K562 (cell line): ENCODE measurements around the gene SHISA6. TPM values are rescaled to one million over a fixed set of nuclear protein-coding genes. Genes with fewer than 3 reads are reported as not detected.

ENCODE experiments used
- ATAC-seq: fragments of 200-7000 bp; cut with Tn5 transposase; 3 replicates; pipeline ENCODE4 v1.9.1; 2020; ENCODE audit warnings: moderate library complexity
- BruUV-seq: library from RNA; stranded (reverse); fragments of 400-500 nt; replicated peaks from 2 replicates; lab custom pipeline; 2021; lab: Mats Ljungman, UMichigan
- CTCF ChIA-PET: fragments of 300-600 bp; formaldehyde crosslinking; extraction: SDS; loops from one replicate; lab custom pipeline; 2021; ENCODE audit warnings: low intra/inter-chr PET ratio; lab: Yijun Ruan, JAX
- POLR2A ChIA-PET: fragments of 300-600, 350-650 bp; sonication (Branson Sonifier 250); formaldehyde crosslinking; extraction: SDS; loops from one replicate; lab custom pipeline; 2021; ENCODE audit warnings: antibody characterized with exemption, inconsistent platforms; lab: Yijun Ruan, JAX
- DNase-seq, 4 experiments: peaks; one replicate each; pipeline versions ENCODE4 v3.0.0 to v3.0.0-alpha.2; 2011 to 2018; ENCODE audit warnings: low spot score in 3 of 4, mixed read lengths in 3 of 4; ENCODE audit errors: extremely low read depth in 1 of 4
- FAIRE-seq: peaks from 2 replicates; lab custom pipeline; 2011; peaks lifted over from hg19 to GRCh38; lab: Jason Lieb, UNC
- H2AFZ ChIP-seq: 2 replicates; pipeline ENCODE4 v1.6.0; 2011; ENCODE audit warnings: low read depth, low read length, control low read depth, inconsistent platforms
- H3K27ac ChIP-seq: fragments of 200-600 bp; 3 replicates; pipeline ENCODE4 v1.8.0; 2011; ENCODE audit warnings: low read depth, mild to moderate bottlenecking, control low read depth, inconsistent platforms, low read length, moderate library complexity, mixed read lengths; ENCODE audit errors: extremely low read depth
- H3K27me3 ChIP-seq, 2 experiments: fragments of 300-600 bp in 1 of 2; 2 replicates in 1 of 2; 3 replicates in 1 of 2; pipeline versions ENCODE4 v1.6.0 to v1.8.0; 2011; ENCODE audit warnings: inconsistent platforms in 2 of 2, low read length in 2 of 2, mild to moderate bottlenecking in 1 of 2, mixed read lengths in 1 of 2, moderate library complexity in 1 of 2; ENCODE audit not compliant: control insufficient read depth in 2 of 2, insufficient read depth in 2 of 2
- H3K36me3 ChIP-seq: fragments of 300-600 bp; 3 replicates; pipeline ENCODE4 v1.8.0; 2011; ENCODE audit warnings: mild to moderate bottlenecking, low read length, inconsistent platforms; ENCODE audit not compliant: control insufficient read depth, insufficient read depth
- H3K4me1 ChIP-seq, 2 experiments: fragments of 200-600 bp in 1 of 2; replicated peaks in 1 of 2; 2 replicates in 1 of 2; 3 replicates in 1 of 2; pipeline versions ENCODE4 v1.5.1 to v1.8.0; 2011; ENCODE audit warnings: inconsistent platforms in 2 of 2, low read length in 2 of 2, mild to moderate bottlenecking in 1 of 2, mixed read lengths in 1 of 2, moderate library complexity in 1 of 2; ENCODE audit not compliant: control insufficient read depth in 2 of 2, insufficient read depth in 2 of 2
- H3K4me2 ChIP-seq: 2 replicates; pipeline ENCODE4 v1.6.1; 2011; ENCODE audit warnings: low read length, control low read depth, inconsistent platforms, mixed read lengths; ENCODE audit not compliant: insufficient read depth
- H3K4me3 ChIP-seq: fragments of 200-600 bp; sonication (generic), shearing (Covaris generic); 2 replicates; pipeline ENCODE4 v1.5.1; 2016; ENCODE audit warnings: control low read depth, inconsistent platforms
- H3K79me2 ChIP-seq: fragments of 200-600 bp; 3 replicates; pipeline ENCODE4 v1.8.0; 2011; ENCODE audit warnings: low read length, inconsistent platforms; ENCODE audit not compliant: control insufficient read depth, insufficient read depth
- H3K9ac ChIP-seq, 2 experiments: 2 replicates each; pipeline versions ENCODE4 v1.6.0 to v1.6.1; 2011; ENCODE audit warnings: low read depth in 2 of 2, low read length in 2 of 2, control low read depth in 1 of 2, inconsistent platforms in 1 of 2, mild to moderate bottlenecking in 1 of 2, mixed read lengths in 1 of 2; ENCODE audit not compliant: insufficient read depth in 1 of 2
- H3K9me1 ChIP-seq: one replicate; pipeline ENCODE4 v1.6.0; 2011; ENCODE audit warnings: inconsistent platforms, mild to moderate bottlenecking, low read length, moderate library complexity; ENCODE audit not compliant: control insufficient read depth, insufficient read depth
- H3K9me3 ChIP-seq: replicated peaks from 2 replicates; pipeline ENCODE4 v1.5.1; 2011; ENCODE audit warnings: low read depth, low read length, inconsistent platforms; ENCODE audit not compliant: control insufficient read depth, insufficient read depth
- H4K20me1 ChIP-seq: replicated peaks from 2 replicates; pipeline ENCODE4 v1.6.1; 2011; ENCODE audit warnings: low read length, inconsistent platforms, mixed read lengths; ENCODE audit not compliant: control insufficient read depth, insufficient read depth
- ARID2 ChIP-seq: fragments of 450-650 bp; IDR thresholded peaks from 2 replicates; pipeline ENCODE4 v1.6.1; 2017; ENCODE audit warnings: antibody characterized with exemption, mild to moderate bottlenecking
- ATF6 ChIP-seq: sonication (generic); formaldehyde crosslinking; IDR thresholded peaks from 2 replicates; pipeline ENCODE4 v1.4.0; 2020; ENCODE audit warnings: mild to moderate bottlenecking, missing genetic modification reagents
- CBX3 ChIP-seq, 2 experiments: IDR thresholded peaks; 1 replicate in 1 of 2; 2 replicates in 1 of 2; pipeline ENCODE4 v1.6.1; 2012; ENCODE audit warnings: inconsistent platforms in 2 of 2, low read length in 2 of 2, borderline replicate concordance in 1 of 2, control low read depth in 1 of 2
- DLX4 ChIP-seq: fragments of 250-450 bp; sonication (Bioruptor Pico); IDR thresholded peaks from 2 replicates; pipeline ENCODE4 v1.6.1; 2021; ENCODE audit warnings: mild to moderate bottlenecking
- HNRNPH1 ChIP-seq: fragments of 200-400 bp; formaldehyde crosslinking; optimal IDR thresholded peaks from 2 replicates; pipeline ENCODE3; 2017; ENCODE audit warnings: low read depth, mild to moderate bottlenecking, low read length, moderate library complexity
- KLF6 ChIP-seq: fragments of 250-450 bp; sonication (Bioruptor Pico); IDR thresholded peaks from 2 replicates; pipeline ENCODE4 v1.4.0; 2020; ENCODE audit warnings: mild to moderate bottlenecking, moderate library complexity, borderline replicate concordance
- NELFE ChIP-seq: IDR thresholded peaks from 2 replicates; pipeline ENCODE4 v1.6.1; 2011; ENCODE audit warnings: mild to moderate bottlenecking; ENCODE audit not compliant: insufficient read depth, insufficient read length
- PHF21A ChIP-seq: fragments of 450-650 bp; IDR thresholded peaks from 2 replicates; pipeline ENCODE4 v1.6.1; 2017; ENCODE audit warnings: low read depth, borderline replicate concordance
- RBM25 ChIP-seq: fragments of 200-400 bp; formaldehyde crosslinking; IDR thresholded peaks from 2 replicates; pipeline ENCODE4 v1.6.1; 2018; ENCODE audit warnings: low read length, low read depth, moderate library complexity; ENCODE audit not compliant: severe bottlenecking
- SMARCE1 ChIP-seq: fragments of 450-650 bp; IDR thresholded peaks from 2 replicates; pipeline ENCODE4 v1.7.1; 2016; ENCODE audit warnings: mild to moderate bottlenecking
- TRIM24 ChIP-seq, 2 experiments: fragments of 450-650 bp; IDR thresholded peaks; 2 replicates each; pipeline ENCODE4 v1.6.1; 2016
- ZBED1 ChIP-seq: IDR thresholded peaks from 2 replicates; pipeline ENCODE4 v1.6.1; 2014
- ZBTB1 ChIP-seq: sonication (generic); formaldehyde crosslinking; IDR thresholded peaks from 2 replicates; pipeline ENCODE4 v1.8.1; 2023; ENCODE audit warnings: missing genetic modification reagents, low read depth, mild to moderate bottlenecking, borderline replicate concordance
- ZNF197 ChIP-seq: fragments of 200-800 bp; sonication (Bioruptor generic); IDR thresholded peaks from 2 replicates; pipeline ENCODE4 v1.6.1; 2016; ENCODE audit warnings: low read depth, missing genetic modification characterization, missing compliant biosample characterization
- ZNF644 ChIP-seq: fragments of 200-800 bp; sonication (Bioruptor generic); IDR thresholded peaks from 2 replicates; pipeline ENCODE4 v1.6.1; 2016; ENCODE audit warnings: low read depth, missing genetic modification characterization, missing compliant biosample characterization
- WGBS: fragments of 100-300 bp; shearing (Covaris generic); methylation state at CpG from one replicate; pipeline ENCODE4 v1.1.6; 2016; ENCODE audit warnings: low coverage, mixed read lengths; ENCODE audit not compliant: insufficient coverage; ENCODE audit errors: missing lambda C conversion rate; 5-methylcytosine and 5-hydroxymethylcytosine counted together
- in situ Hi-C: fragments of 300-500 bp; cut with MboI; formaldehyde crosslinking; loops from 4 replicates; pipeline ENCODE4 v1.15.0; 2018; ENCODE audit warnings: inconsistent platforms, mixed read lengths
- intact Hi-C: fragments of 100-400 bp; cut with micrococcal nuclease; formaldehyde crosslinking; loops from 2 replicates; pipeline ENCODE4 v1.14.2; 2022
- polyA plus RNA-seq, 8 experiments: library from polyadenylated mRNA; depleted of rRNA in 4 of 8; stranded (reverse) in 5 of 8; unstranded in 3 of 8; fragments of >200 nt; fragmentation: Nextera tagmentation in 2 of 8; fragmentation: Illumina TruSeq in 1 of 8; extraction: Ambion mirVana in 2 of 8; extraction: Trizol in 1 of 8; gene quantifications; 2 replicates each; pipeline versions ENCODE4 v1.2.1 to v1.2.3, GENCODE V29; 2011 to 2014; ENCODE audit warnings: inconsistent platforms in 1 of 8, missing spikeins in 1 of 8
- total RNA-seq, 7 experiments: library from RNA; depleted of rRNA in 6 of 7; stranded (reverse); fragments of >200 nt in 6 of 7; fragmentation: Illumina TruSeq in 2 of 7; extraction: Trizol in 2 of 7; gene quantifications; 2 replicates each; pipeline versions ENCODE4 v1.2.1 to v1.2.3, GENCODE V29; 2011 to 2021; ENCODE audit warnings: low replicate concordance in 1 of 7

The SHISA6 gene
- total and polyA plus RNA-seq, 9 of the 15 experiments (the other 6 are each of a cell fraction or from before 2014, with no cell fraction given): not detected

GRCh38 chr17:11582217-11582616 lies 341.2 kb downstream of the SHISA6 start:
- Histone ChIP-seq H3K27me3 (no peaks in the 10 kb centered on the region), H3K36me3 (no peaks in the 10 kb centered on the region), H3K9ac (no peak overlapping the region), H3K27ac (no peak overlapping the region), H4K20me1 (no peaks in the 10 kb centered on the region), H3K9me3 (no peaks in the 10 kb centered on the region), H3K4me2 (no peak overlapping the region), H3K4me3 (no peak overlapping the region), H3K4me1 (no peaks in the 10 kb centered on the region), H3K79me2 (no peaks in the 10 kb centered on the region), H2AFZ (no peak overlapping the region)
- BruUV-seq: no TSS peak
- intact Hi-C loops (no loop called here), in situ Hi-C loops (no loop called here)
- WGBS: no CpG with 5 or more reads among the region's 5 CpGs
- FAIRE-seq (no peak), DNase-seq (no peak), ATAC-seq (no peak)
- POLR2A ChIA-PET: no interaction called here
- CTCF ChIA-PET: no interaction called here
- TF ChIP-seq SMARCE1: no peak
- no peak for TF ChIP-seq ARID2
- TF ChIP-seq, all 486 proteins: peak for 0
- no peaks in the 10 kb centered on the region for H3K9me1 ChIP-seq

DNA sequence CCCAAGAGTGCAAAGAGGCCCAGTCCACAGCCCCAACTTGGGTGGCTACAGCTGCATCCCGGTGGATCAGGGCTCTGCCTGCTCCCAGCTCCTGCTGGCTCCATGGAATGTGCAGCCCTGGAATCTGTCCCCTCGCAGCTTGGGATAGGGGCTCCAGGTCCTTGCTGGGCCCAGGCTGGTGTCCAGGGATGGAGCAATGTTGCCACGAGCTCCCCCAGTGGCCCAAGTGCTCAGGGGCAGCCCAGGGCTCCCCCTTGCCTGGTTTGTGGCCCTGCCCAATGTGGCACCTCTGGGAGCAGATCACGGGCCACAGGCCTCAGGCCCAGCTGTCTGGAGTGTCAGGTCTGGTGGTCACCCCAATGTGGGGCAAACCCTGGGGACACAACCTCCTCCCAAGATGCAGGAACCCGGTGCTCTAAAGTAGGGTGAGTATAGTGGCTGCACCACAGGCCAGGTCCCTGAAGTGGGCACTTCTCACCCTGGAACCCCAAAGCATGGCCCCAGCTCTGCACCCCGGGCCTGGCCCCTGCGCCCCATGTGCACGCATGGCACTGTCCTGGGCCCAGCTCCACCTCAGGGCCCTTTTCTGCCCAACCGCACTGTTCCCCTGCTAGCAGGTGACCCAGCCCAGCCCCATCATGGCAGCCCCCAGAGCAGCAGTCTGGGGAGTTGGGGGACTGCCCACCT lies 342.4 kb downstream of the SHISA6 start:
- in situ Hi-C loops: no loop called here
- Histone ChIP-seq H3K4me3 (no peak overlapping the region), H3K79me2 (no peaks in the 10 kb centered on the region), H3K9me3 (no peaks in the 10 kb centered on the region), H2AFZ (no peak overlapping the region), H3K9ac (no peak overlapping the region; a peak in 1 of 4 replicates), H3K36me3 (no peaks in the 10 kb centered on the region), H3K27me3 (no peaks in the 10 kb centered on the region), H3K4me1 (no peaks in the 10 kb centered on the region), H3K27ac (no peak overlapping the region), H4K20me1 (no peaks in the 10 kb centered on the region), H3K9me1 (no peaks in the 10 kb centered on the region), H3K4me2 (no peak overlapping the region)
- WGBS: 0% methylated on average over 5 of the region's 9 CpGs
- ChIA-PET POLR2A (interaction anchor here (0.7 kb wide), 1 partner anchor 10 kb away, joined by 4 read pairs; no protein-coding TSS in a partner anchor), CTCF (no interaction called here)
- intact Hi-C loops: no loop called here
- FAIRE-seq: no peak
- no peak for DNase-seq
- BruUV-seq: no TSS peak
- no peak for ATAC-seq
- TF ChIP-seq PHF21A: no peak
- TF ChIP-seq HNRNPH1: no peak
- no peak for TF ChIP-seq DLX4
- TF ChIP-seq NELFE: no peak
- TF ChIP-seq ATF6 (CRISPR knock-in tag): no peak
- TF ChIP-seq ZBED1: no peak
- TF ChIP-seq TRIM24 (IDR thresholded peaks at IDR 0.05): no peak
- TF ChIP-seq ZBTB1 (CRISPR knock-in tag): no peak
- no peak for TF ChIP-seq ZNF197 (CRISPR knock-in tag)
- no peak for TF ChIP-seq KLF6 (CRISPR knock-in tag)
- TF ChIP-seq ZNF644: no peak
- TF ChIP-seq CBX3 (IDR thresholded peaks at IDR 0.05; ENCODE audit: borderline replicate concordance in 1 of 2, low read length in 2 of 2): no peak
- no peak for TF ChIP-seq RBM25
